ENCODE data around the gene CDK9. TPM values are rescaled to one million over a fixed set of nuclear protein-coding genes. Genes with fewer than 3 reads are reported as not detected.

Gene CDK9
- total and polyA plus RNA-seq, 2 of the 4 experiments (the other 2 are of a cell fraction): 30.3 to 49.9 TPM

- Histone ChIP-seq H3K36me3 (ENCODE audit: control insufficient read depth, insufficient read depth, low read length) (no peaks in the 10 kb centered on the region), H3K9me1 (ENCODE audit: insufficient read depth, low read length) (no peaks in the 10 kb centered on the region), H3K4me2 (ENCODE audit: low read depth, low read length) (no peak overlapping the region), H3K23ac (ENCODE audit: low read depth, low read length) (no peak overlapping the region), H2AFZ (replicated peaks; ENCODE audit: low read length, poor library complexity) (no peak overlapping the region), H3K79me1 (ENCODE audit: low read depth in 1 of 2, low read length in 2 of 2) (no peaks in the 10 kb centered on the region), H3K27me3 (ENCODE audit: control insufficient read depth, insufficient read depth, low read length) (peaks cover 8% of the 10 kb centered on the region; the same call in 1 of the 2 replicates), H3K14ac (replicated peaks; ENCODE audit: low read depth, low read length) (no peak overlapping the region), H3K27ac (ENCODE audit: insufficient read depth, low read length) (no peak overlapping the region), H2BK15ac (ENCODE audit: low read depth, low read length) (no peak overlapping the region), H3K9ac (ENCODE audit: low read depth, low read length) (no peak overlapping the region), H3K4me3 (ENCODE audit: insufficient read depth, low read depth, low read length) (no peak overlapping the region), H4K91ac (ENCODE audit: insufficient read depth, low read depth, low read length) (no peak overlapping the region), H3K9me3 (ENCODE audit: control insufficient read depth, insufficient read depth, low read length) (no peaks in the 10 kb centered on the region), H4K5ac (ENCODE audit: low read depth, low read length) (no peak overlapping the region), H3K4ac (ENCODE audit: low read depth, low read length) (no peak overlapping the region), H3K18ac (ENCODE audit: low read depth, low read length) (no peak overlapping the region), H4K20me1 (ENCODE audit: insufficient read depth, low read length) (no peaks in the 10 kb centered on the region), H2BK120ac (ENCODE audit: low read depth, low read length) (no peak overlapping the region), H3K4me1 (ENCODE audit: control insufficient read depth, insufficient read depth, low read length) (no peaks in the 10 kb centered on the region), H2BK5ac (ENCODE audit: low read depth, low read length, poor library complexity, severe bottlenecking) (no peak overlapping the region), H2AK9ac (replicated peaks; ENCODE audit: low read depth, low read length, poor library complexity) (no peak overlapping the region), H2AK5ac (ENCODE audit: low read depth, low read length) (no peak overlapping the region), H3K56ac (ENCODE audit: extremely low read depth, insufficient read depth, low read length) (no peak overlapping the region), H4K8ac (ENCODE audit: low read depth in 2 of 2, low read length in 2 of 2) (no peak overlapping the region), H2BK20ac (ENCODE audit: low read depth, low read length) (no peak overlapping the region)
- DNase-seq (no peak), ATAC-seq (ENCODE audit: low read depth) (no peak)
- ChIA-PET POLR2A (ENCODE audit: unreplicated experiment) (no interaction called here), CTCF (no interaction called here)
- BruUV-seq (replicated peaks): no TSS peak
- intact Hi-C loops (cut with micrococcal nuclease): no loop called here
- in situ Hi-C loops (cut with MboI; ENCODE audit: low sequenced_read_pairs): loop anchor here (5.0 kb wide), 1 partner anchor 43 kb away; the partner anchor contains the start of gene TOR2A
- dilution Hi-C loops (cut with HindIII; ENCODE audit: low sequenced_read_pairs, unreplicated experiment): no loop called here
- TF ChIP-seq MXI1 (IDR thresholded peaks at IDR 0.05; ENCODE audit: borderline replicate concordance, low read depth, low read length) (no peak), SMC3 (IDR thresholded peaks at IDR 0.05; ENCODE audit: low read depth, low read length) (no peak), CTCF (conservative IDR thresholded peaks at IDR 0.05; ENCODE audit: low read depth, low read length) (no peak), FOS (IDR thresholded peaks at IDR 0.05; ENCODE audit: low read depth, low read length) (no peak), RCOR1 (IDR thresholded peaks at IDR 0.05; ENCODE audit: insufficient replicate concordance, low read length) (no peak), POLR2A (IDR thresholded peaks at IDR 0.05; ENCODE audit: low read depth, low read length) (no peak), BHLHE40 (IDR thresholded peaks at IDR 0.05; ENCODE audit: low read depth, low read length) (no peak), ELK1 (IDR thresholded peaks at IDR 0.05; ENCODE audit: borderline replicate concordance, low read depth, low read length) (no peak), NFE2L2 (IDR thresholded peaks at IDR 0.05; ENCODE audit: low read depth, low read length) (no peak), RFX5 (IDR thresholded peaks at IDR 0.05; ENCODE audit: low read depth, low read length) (no peak), CHD1 (IDR thresholded peaks at IDR 0.05; ENCODE audit: low read depth, low read length) (no peak), MAZ (IDR thresholded peaks at IDR 0.05; ENCODE audit: borderline replicate concordance, low read depth, low read length) (no peak), MAFK (IDR thresholded peaks at IDR 0.05; ENCODE audit: low read depth, low read length) (no peak), USF2 (IDR thresholded peaks at IDR 0.05; ENCODE audit: low read depth, low read length) (no peak), RAD21 (IDR thresholded peaks at IDR 0.05; ENCODE audit: low read length) (no peak)
- WGBS, 2 experiments (ENCODE audit: extremely low coverage in 2 of 2, insufficient read length in 1 of 2): 51% methylated on average over 7 of the region's 20 CpGs; no CpG with 5 or more reads in 1 of the 2 experiments
Observed at GRCh38 chr9:127780126-127780885, 5.5 kb upstream of the CDK9 start.
